B cell (primary cell): Measurements from ENCODE around the gene VRTN.

Experiments
- CTCF ChIP-seq: fragments of 200-600 bp; IDR thresholded peaks from one replicate; pipeline ENCODE4 v1.8.0; 2022; ENCODE audit warnings: antibody characterized with exemption, mild to moderate bottlenecking
- EZH2 ChIP-seq: IDR thresholded peaks from 2 replicates; pipeline ENCODE4 v1.6.1; 2012; ENCODE audit warnings: borderline replicate concordance, low read depth, mild to moderate bottlenecking, moderate library complexity, low read length; ENCODE audit not compliant: insufficient read depth, poor library complexity, severe bottlenecking

DNA sequence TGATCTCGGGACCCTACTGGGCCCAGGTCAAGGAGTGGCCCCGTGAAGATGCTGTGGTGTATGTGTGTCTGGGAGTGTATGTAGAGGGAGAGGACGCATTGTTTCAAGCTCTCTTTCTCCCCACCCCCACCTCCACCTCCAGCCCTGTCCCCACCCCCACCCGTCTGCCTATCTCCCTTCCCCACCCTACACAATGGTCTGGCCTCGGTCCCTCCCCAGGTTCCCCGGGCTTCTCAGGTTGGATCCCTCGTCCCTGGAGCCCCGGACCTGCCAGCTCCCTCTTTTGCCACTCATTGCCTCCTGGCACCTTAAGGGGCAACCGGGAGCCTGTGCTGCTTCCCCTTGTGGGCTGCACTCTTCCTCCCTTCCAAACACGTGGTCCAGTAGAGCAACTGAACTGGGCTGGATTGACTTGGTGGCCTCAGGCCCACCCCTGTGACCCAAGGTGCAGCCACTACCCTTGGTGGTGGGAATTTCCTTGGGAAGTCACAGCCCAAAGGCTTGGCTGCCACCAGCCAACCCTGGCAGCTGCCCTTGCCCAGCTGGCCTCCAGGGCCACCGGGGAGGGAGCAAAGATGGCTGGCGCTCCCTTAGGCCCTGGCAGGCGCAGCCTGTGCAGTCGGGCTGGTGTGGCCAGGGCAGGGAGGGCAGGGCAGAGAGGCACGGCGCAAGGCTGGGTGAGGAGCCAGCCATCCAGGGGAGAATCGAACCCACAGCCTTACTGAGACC lies 628 bp downstream of the VRTN start:
- no peak for TF ChIP-seq CTCF
- TF ChIP-seq EZH2, result no peak
